Measurements from ENCODE around the gene TBX21. TPM values are rescaled to one million over a fixed set of nuclear protein-coding genes. Genes with fewer than 3 reads are reported as not detected.

Gene TBX21
- total and polyA plus RNA-seq, 2 experiments from 2014 or later, result not detected

DNA sequence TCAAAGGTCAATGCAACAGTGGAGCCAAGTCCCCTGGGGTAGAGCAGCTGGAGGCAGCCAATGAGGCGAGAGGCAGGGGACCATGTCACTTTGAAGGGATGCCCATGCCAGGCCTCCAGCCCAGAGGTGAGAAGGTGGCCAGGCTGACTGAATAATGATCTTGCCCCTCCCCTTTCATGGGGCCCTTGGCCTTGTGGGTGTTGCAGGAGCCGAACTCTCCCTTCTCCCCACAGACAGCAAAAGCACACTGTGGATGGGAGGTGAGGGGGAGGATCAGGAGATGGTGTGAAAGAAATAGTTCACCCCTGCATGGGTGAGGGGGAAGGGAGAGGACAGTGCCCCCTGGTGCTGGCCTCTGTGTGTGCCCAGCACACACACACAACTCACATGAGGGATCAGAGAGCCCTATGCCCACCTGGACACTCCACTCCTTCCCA lies 15.8 kb upstream of the TBX21 start:
- peaks cover 25% of the 10 kb centered on the region; the same call in 1 of the 2 replicates for H3K4me1 ChIP-seq (ENCODE audit: insufficient read depth)
- peak; percentile 14 for ATAC-seq
- H3K4me2 ChIP-seq, result no peak overlapping the region
- H3K36me3 ChIP-seq (ENCODE audit: insufficient read depth), result no peaks in the 10 kb centered on the region
- H3K9me2 ChIP-seq (ENCODE audit: insufficient read depth), result no peaks in the 10 kb centered on the region
- Mint-ChIP-seq H3K4me3 (no peak overlapping the region), H3K27me3 (ENCODE audit: insufficient read depth, low read depth, poor library complexity) (peaks cover 29% of the 10 kb centered on the region), H3K27ac (no peak overlapping the region), H3K36me3 (ENCODE audit: low read depth) (no peaks in the 10 kb centered on the region; the same call in 2 of the 3 replicates), H3K4me1 (peaks cover 42% of the 10 kb centered on the region), H3K9me3 (no peaks in the 10 kb centered on the region; the same call in 2 of the 3 replicates)
- H3K27ac ChIP-seq (ENCODE audit: low read depth), result no peak overlapping the region
- no peak overlapping the region for H2AFZ ChIP-seq
- no peaks in the 10 kb centered on the region for H4K20me1 ChIP-seq (replicated peaks; ENCODE audit: insufficient read depth)
- no peak overlapping the region for H3K4me3 ChIP-seq
- H3K27me3 ChIP-seq (ENCODE audit: insufficient read depth), result peaks cover 38% of the 10 kb centered on the region
- no peaks in the 10 kb centered on the region for H3F3A ChIP-seq (replicated peaks; ENCODE audit: low read depth)
- no peak for TF ChIP-seq ZNF114 (CRISPR knock-in tag; IDR thresholded peaks at IDR 0.05)
- TF ChIP-seq, protein P1, sequence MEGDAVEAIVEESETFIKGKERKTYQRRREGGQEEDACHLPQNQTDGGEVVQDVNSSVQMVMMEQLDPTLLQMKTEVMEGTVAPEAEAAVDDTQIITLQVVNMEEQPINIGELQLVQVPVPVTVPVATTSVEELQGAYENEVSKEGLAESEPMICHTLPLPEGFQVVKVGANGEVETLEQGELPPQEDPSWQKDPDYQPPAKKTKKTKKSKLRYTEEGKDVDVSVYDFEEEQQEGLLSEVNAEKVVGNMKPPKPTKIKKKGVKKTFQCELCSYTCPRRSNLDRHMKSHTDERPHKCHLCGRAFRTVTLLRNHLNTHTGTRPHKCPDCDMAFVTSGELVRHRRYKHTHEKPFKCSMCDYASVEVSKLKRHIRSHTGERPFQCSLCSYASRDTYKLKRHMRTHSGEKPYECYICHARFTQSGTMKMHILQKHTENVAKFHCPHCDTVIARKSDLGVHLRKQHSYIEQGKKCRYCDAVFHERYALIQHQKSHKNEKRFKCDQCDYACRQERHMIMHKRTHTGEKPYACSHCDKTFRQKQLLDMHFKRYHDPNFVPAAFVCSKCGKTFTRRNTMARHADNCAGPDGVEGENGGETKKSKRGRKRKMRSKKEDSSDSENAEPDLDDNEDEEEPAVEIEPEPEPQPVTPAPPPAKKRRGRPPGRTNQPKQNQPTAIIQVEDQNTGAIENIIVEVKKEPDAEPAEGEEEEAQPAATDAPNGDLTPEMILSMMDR (conservative IDR thresholded peaks at IDR 0.05; ENCODE audit: low read depth in 2 of 2), result peak; percentile 43 to 64
- peak; percentile 37 for DNase-seq (ENCODE audit: low spot score)
- H3K79me2 ChIP-seq (replicated peaks; ENCODE audit: insufficient read depth), result no peaks in the 10 kb centered on the region

DNA sequence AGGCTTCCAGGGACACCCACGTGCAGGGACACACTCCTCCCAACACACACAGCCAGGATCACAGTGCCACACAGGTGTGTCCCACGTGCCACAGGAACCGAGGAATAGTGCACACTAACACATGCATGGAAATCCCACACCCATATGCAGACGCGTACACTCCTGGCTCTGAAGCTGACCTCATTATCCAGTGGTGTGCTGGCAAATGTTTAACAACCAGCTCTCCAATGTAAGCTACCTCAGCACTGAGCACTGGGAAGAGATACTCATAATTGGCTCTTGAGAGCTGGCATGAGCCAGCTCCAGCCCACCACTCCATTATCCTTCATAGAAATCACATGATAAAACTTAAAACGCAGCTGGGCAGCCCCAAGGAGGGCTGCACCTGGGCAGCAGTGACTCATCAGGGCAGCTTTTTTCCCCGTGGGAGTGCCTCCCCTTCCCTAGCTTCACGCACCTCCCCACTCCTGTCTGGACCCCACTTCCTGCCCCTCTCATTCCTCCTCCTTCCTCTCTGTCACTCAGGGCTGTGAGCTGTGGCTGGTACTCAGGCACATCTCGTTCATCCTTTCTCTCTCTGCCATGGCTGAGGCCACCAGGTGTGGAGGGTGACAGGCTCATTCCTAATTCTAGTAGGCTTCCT lies 14.9 kb upstream of the TBX21 start:
- peaks cover 25% of the 10 kb centered on the region for H3K27me3 Mint-ChIP-seq (ENCODE audit: insufficient read depth, low read depth, poor library complexity)
- H3K4me1 Mint-ChIP-seq, result peaks cover 42% of the 10 kb centered on the region
- ATAC-seq (no peak), DNase-seq (ENCODE audit: low spot score) (no peak)
- H3K27ac Mint-ChIP-seq, result no peak overlapping the region
- Histone ChIP-seq H3K9me2 (ENCODE audit: insufficient read depth) (no peaks in the 10 kb centered on the region), H3F3A (replicated peaks; ENCODE audit: low read depth) (no peaks in the 10 kb centered on the region), H3K4me1 (ENCODE audit: insufficient read depth) (peaks cover 25% of the 10 kb centered on the region; the same call in 1 of the 2 replicates), H4K20me1 (replicated peaks; ENCODE audit: insufficient read depth) (no peaks in the 10 kb centered on the region), H3K27ac (ENCODE audit: low read depth) (no peak overlapping the region), H3K4me2 (no peak overlapping the region), H3K27me3 (ENCODE audit: insufficient read depth) (peaks cover 42% of the 10 kb centered on the region), H3K4me3 (no peak overlapping the region), H3K79me2 (replicated peaks; ENCODE audit: insufficient read depth) (no peaks in the 10 kb centered on the region), H3K36me3 (ENCODE audit: insufficient read depth) (no peaks in the 10 kb centered on the region), H2AFZ (no peak overlapping the region)
- no peaks in the 10 kb centered on the region; the same call in 2 of the 3 replicates for H3K9me3 Mint-ChIP-seq
- no peak overlapping the region for H3K4me3 Mint-ChIP-seq
- H3K36me3 Mint-ChIP-seq (ENCODE audit: low read depth), result no peaks in the 10 kb centered on the region; the same call in 2 of the 3 replicates
- TF ChIP-seq, protein P1 (conservative IDR thresholded peaks at IDR 0.05; ENCODE audit: low read depth in 2 of 2), result no peak
- TF ChIP-seq STAT1 (IDR thresholded peaks at IDR 0.05; ENCODE audit: unreplicated experiment) (no peak), ZNF114 (CRISPR knock-in tag; IDR thresholded peaks at IDR 0.05) (no peak), NANOG (IDR thresholded peaks at IDR 0.05; ENCODE audit: borderline replicate concordance) (no peak), POLR2AphosphoS5 (IDR thresholded peaks at IDR 0.05; ENCODE audit: low read depth) (no peak), EZH2phosphoT487 (IDR thresholded peaks at IDR 0.05; ENCODE audit: unreplicated experiment) (no peak)
- TF ChIP-seq, protein P2, sequence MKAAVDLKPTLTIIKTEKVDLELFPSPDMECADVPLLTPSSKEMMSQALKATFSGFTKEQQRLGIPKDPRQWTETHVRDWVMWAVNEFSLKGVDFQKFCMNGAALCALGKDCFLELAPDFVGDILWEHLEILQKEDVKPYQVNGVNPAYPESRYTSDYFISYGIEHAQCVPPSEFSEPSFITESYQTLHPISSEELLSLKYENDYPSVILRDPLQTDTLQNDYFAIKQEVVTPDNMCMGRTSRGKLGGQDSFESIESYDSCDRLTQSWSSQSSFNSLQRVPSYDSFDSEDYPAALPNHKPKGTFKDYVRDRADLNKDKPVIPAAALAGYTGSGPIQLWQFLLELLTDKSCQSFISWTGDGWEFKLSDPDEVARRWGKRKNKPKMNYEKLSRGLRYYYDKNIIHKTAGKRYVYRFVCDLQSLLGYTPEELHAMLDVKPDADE (IDR thresholded peaks at IDR 0.05), result no peak
- TF ChIP-seq, protein P3, sequence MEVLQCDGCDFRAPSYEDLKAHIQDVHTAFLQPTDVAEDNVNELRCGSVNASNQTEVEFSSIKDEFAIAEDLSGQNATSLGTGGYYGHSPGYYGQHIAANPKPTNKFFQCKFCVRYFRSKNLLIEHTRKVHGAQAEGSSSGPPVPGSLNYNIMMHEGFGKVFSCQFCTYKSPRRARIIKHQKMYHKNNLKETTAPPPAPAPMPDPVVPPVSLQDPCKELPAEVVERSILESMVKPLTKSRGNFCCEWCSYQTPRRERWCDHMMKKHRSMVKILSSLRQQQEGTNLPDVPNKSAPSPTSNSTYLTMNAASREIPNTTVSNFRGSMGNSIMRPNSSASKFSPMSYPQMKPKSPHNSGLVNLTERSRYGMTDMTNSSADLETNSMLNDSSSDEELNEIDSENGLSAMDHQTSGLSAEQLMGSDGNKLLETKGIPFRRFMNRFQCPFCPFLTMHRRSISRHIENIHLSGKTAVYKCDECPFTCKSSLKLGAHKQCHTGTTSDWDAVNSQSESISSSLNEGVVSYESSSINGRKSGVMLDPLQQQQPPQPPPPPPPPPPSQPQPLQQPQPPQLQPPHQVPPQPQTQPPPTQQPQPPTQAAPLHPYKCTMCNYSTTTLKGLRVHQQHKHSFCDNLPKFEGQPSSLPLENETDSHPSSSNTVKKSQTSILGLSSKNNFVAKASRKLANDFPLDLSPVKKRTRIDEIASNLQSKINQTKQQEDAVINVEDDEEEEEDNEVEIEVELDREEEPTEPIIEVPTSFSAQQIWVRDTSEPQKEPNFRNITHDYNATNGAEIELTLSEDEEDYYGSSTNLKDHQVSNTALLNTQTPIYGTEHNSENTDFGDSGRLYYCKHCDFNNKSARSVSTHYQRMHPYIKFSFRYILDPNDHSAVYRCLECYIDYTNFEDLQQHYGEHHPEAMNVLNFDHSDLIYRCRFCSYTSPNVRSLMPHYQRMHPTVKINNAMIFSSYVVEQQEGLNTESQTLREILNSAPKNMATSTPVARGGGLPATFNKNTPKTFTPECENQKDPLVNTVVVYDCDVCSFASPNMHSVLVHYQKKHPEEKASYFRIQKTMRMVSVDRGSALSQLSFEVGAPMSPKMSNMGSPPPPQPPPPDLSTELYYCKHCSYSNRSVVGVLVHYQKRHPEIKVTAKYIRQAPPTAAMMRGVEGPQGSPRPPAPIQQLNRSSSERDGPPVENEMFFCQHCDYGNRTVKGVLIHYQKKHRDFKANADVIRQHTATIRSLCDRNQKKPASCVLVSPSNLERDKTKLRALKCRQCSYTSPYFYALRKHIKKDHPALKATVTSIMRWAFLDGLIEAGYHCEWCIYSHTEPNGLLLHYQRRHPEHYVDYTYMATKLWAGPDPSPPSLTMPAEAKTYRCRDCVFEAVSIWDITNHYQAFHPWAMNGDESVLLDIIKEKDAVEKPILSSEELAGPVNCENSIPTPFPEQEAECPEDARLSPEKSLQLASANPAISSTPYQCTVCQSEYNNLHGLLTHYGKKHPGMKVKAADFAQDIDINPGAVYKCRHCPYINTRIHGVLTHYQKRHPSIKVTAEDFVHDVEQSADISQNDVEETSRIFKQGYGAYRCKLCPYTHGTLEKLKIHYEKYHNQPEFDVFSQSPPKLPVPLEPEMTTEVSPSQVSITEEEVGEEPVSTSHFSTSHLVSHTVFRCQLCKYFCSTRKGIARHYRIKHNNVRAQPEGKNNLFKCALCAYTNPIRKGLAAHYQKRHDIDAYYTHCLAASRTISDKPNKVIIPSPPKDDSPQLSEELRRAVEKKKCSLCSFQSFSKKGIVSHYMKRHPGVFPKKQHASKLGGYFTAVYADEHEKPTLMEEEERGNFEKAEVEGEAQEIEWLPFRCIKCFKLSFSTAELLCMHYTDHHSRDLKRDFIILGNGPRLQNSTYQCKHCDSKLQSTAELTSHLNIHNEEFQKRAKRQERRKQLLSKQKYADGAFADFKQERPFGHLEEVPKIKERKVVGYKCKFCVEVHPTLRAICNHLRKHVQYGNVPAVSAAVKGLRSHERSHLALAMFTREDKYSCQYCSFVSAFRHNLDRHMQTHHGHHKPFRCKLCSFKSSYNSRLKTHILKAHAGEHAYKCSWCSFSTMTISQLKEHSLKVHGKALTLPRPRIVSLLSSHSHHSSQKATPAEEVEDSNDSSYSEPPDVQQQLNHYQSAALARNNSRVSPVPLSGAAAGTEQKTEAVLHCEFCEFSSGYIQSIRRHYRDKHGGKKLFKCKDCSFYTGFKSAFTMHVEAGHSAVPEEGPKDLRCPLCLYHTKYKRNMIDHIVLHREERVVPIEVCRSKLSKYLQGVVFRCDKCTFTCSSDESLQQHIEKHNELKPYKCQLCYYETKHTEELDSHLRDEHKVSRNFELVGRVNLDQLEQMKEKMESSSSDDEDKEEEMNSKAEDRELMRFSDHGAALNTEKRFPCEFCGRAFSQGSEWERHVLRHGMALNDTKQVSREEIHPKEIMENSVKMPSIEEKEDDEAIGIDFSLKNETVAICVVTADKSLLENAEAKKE (CRISPR knock-in tag; IDR thresholded peaks at IDR 0.05), result no peak
